ENCODE results near the gene THRAP3. TPM values are rescaled to one million over a fixed set of nuclear protein-coding genes. Genes with fewer than 3 reads are reported as not detected.
A peak's percentile ranks its signal among the peaks of the same experiment; 100 is the strongest.

The THRAP3 gene
- total and polyA plus RNA-seq, 7 donors, result 45.8 to 159 (median 96.6) TPM

- 52 to 66% (median 60%) methylated on average over 14 of the region's 14 CpGs for WGBS, 3 donors
- DNase-seq (no peak), ATAC-seq (peak; percentile 26 to 57 (median 39))
- Histone ChIP-seq H3K27ac (peak overlapping the region; percentile 82), H3K36me3 (ENCODE audit: insufficient read depth in 1 of 2, low read depth in 1 of 2) (peaks cover 11 to 96% of the 10 kb centered on the region in 2 donors), H3K4me3 (no peak overlapping the region), H3K9me3 (no peaks in the 10 kb centered on the region), H3K4me1 (peaks cover 39% of the 10 kb centered on the region), H3K27me3 (ENCODE audit: insufficient read depth in 3 of 3, low read length in 2 of 3) (no peaks in the 10 kb centered on the region)
- intact Hi-C loops (cut with DNase I), result no loop called here
- no peak for TF ChIP-seq CTCF (IDR thresholded peaks at IDR 0.05)
These were observed 127.2 kb downstream of the THRAP3 start for GRCh38 chr1:36351227-36351977.

DNA sequence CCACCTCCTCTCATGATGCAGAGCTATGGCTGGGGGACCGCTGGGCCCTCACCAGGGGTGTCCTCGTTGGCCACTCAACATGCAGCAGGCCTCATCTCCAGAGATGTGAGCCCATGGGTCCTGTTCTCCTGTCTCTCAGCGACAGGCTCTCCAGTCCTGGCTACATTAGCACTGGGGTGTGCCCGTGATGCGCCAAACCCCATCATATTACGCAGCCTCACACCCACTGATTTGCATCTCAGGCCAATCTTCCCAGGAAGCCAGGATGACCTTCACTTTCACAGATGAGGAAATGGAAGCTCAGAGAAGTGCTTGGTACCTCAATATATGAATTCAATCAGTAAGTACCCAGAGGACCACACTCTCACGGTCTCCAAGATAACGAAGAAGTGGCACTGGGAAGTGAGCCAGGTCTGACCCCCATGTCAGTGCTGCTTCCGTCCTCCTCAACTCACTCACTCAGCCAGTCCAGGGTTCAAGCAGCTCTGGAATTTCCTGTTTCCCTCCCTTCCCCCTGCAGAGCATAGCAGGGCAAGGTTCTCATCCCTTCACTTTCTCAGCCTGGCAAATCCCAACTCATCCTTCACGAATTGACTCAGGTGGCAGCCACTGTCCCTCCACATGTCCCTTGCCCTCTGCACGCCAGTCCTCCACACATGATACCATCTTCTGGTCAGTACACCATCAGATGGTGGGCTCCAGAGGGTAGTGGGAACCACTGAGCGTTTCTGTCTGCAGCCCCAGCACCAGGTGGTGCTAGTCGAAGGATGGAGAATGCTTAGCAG, 128.1 kb downstream of the THRAP3 start:
- Histone ChIP-seq H3K4me1 (peaks cover 39% of the 10 kb centered on the region), H3K4me3 (no peak overlapping the region), H3K27ac (peak overlapping the region; percentile 82), H3K27me3 (ENCODE audit: insufficient read depth in 3 of 3, low read length in 2 of 3) (no peaks in the 10 kb centered on the region), H3K9me3 (no peaks in the 10 kb centered on the region), H3K36me3 (ENCODE audit: insufficient read depth in 1 of 2, low read depth in 1 of 2) (peaks cover 7 to 96% of the 10 kb centered on the region in 2 donors)
- 76 to 84% (median 76%) methylated on average over 12 to 13 of the region's 13 CpGs for WGBS, 3 donors
- DNase-seq (peak in 1 of 2 donors; percentile 41), ATAC-seq (no peak)
- intact Hi-C loops (cut with DNase I), result no loop called here
- no peak for TF ChIP-seq CTCF (IDR thresholded peaks at IDR 0.05)

GRCh38 chr1:36352910-36353878, 129.0 kb downstream of the THRAP3 start:
- no peaks in the 10 kb centered on the region for H3K27me3 ChIP-seq (ENCODE audit: insufficient read depth in 3 of 3, low read length in 2 of 3)
- H3K36me3 ChIP-seq (ENCODE audit: insufficient read depth in 1 of 2, low read depth in 1 of 2), result peaks cover 7 to 96% of the 10 kb centered on the region in 2 donors
- peak overlapping the region; percentile 82 for H3K27ac ChIP-seq
- peaks cover 39% of the 10 kb centered on the region for H3K4me1 ChIP-seq
- ATAC-seq (no peak), DNase-seq (peak in 1 of 2 donors; percentile 28)
- H3K4me3 ChIP-seq, result no peak overlapping the region
- no peaks in the 10 kb centered on the region for H3K9me3 ChIP-seq
- intact Hi-C loops (cut with DNase I), result no loop called here
- no peak for TF ChIP-seq CTCF (IDR thresholded peaks at IDR 0.05)
- 80 to 82% (median 81%) methylated on average over 15 of the region's 15 CpGs for WGBS, 3 donors

DNA sequence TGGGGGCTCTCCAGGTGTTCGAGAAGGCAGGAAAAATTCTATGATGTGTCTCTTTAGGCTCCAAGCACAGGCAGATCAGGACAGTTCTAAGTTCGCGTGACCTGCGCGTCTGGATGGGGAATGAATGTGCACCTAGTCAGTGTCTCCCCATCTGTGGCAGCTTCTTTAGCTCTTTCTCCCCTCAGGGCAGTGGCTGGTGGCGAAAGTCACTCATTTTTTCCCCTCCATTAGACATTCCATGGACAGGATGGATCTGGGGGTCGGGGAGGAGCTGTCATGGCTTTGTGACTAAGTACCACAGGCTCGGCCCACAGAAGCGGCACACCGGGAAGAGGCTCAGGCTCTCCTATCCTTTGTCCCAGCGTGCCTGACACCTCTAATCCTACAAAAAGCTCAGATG, 130.2 kb downstream of the THRAP3 start:
- TF ChIP-seq CTCF (IDR thresholded peaks at IDR 0.05), result no peak
- 91 to 94% (median 92%) methylated on average over 11 of the region's 11 CpGs for WGBS, 3 donors
- Histone ChIP-seq H3K27me3 (ENCODE audit: insufficient read depth in 3 of 3, low read length in 2 of 3) (no peaks in the 10 kb centered on the region), H3K27ac (no peak overlapping the region), H3K4me3 (no peak overlapping the region), H3K4me1 (peaks cover 34% of the 10 kb centered on the region), H3K9me3 (no peaks in the 10 kb centered on the region), H3K36me3 (ENCODE audit: insufficient read depth in 1 of 2, low read depth in 1 of 2) (peaks cover 6 to 96% of the 10 kb centered on the region in 2 donors)
- no peak for ATAC-seq
- peak in 1 of 2 donors; percentile 23 for DNase-seq
- intact Hi-C loops (cut with DNase I), result no loop called here

Other genes starting within 250 kb of the THRAP3 start
- gene TEKT2, start 140.3 kb upstream of the THRAP3 start, total RNA-seq, result not detected
- gene TEKT2, start 140.3 kb upstream of the THRAP3 start, polyA plus RNA-seq, result under 1 TPM in 2 of 3 donors, not detected in 1; 0.03 to 0.04 TPM
- 10 to 100 TPM; 20.5 to 40.2 (median 28.8) TPM for gene ADPRS, start 135.6 kb upstream of the THRAP3 start, total RNA-seq
- 10 to 100 TPM; 41.4 to 56.4 (median 45.3) TPM for gene ADPRS, start 135.6 kb upstream of the THRAP3 start, polyA plus RNA-seq
- under 1 TPM; 0.15 to 0.41 (median 0.30) TPM for gene COL8A2, start 99.2 kb upstream of the THRAP3 start, total RNA-seq
- gene COL8A2, start 99.2 kb upstream of the THRAP3 start, polyA plus RNA-seq, result under 1 TPM; 0.06 to 0.12 (median 0.10) TPM
- gene TRAPPC3, start 75.0 kb upstream of the THRAP3 start, total RNA-seq, result 10 to 100 TPM; 34.8 to 44.4 (median 38.7) TPM
- gene TRAPPC3, start 75.0 kb upstream of the THRAP3 start, polyA plus RNA-seq, result 10 to 100 TPM; 43.8 to 91.8 (median 73.0) TPM
- gene MAP7D1, start 68.3 kb upstream of the THRAP3 start, total RNA-seq, result 100 to 1,000 TPM; 209 to 230 (median 215) TPM
- 100 to 1,000 TPM; 117 to 342 (median 165) TPM for gene MAP7D1, start 68.3 kb upstream of the THRAP3 start, polyA plus RNA-seq
- 1 to 10 TPM in 1 of 4 donors, under 1 TPM in 3; 0.69 to 1.1 (median 0.96) TPM for gene SH3D21, start 81.9 kb downstream of the THRAP3 start, total RNA-seq
- gene SH3D21, start 81.9 kb downstream of the THRAP3 start, polyA plus RNA-seq, result under 1 TPM; 0.36 to 0.88 (median 0.37) TPM
- 1 to 10 TPM; 3.3 to 8.2 (median 5.6) TPM for gene EVA1B, start 99.2 kb downstream of the THRAP3 start, total RNA-seq
- 10 to 100 TPM in 1 of 3 donors, 1 to 10 TPM in 2; 2.6 to 13.7 (median 6.9) TPM for gene EVA1B, start 99.2 kb downstream of the THRAP3 start, polyA plus RNA-seq
- 100 to 1,000 TPM in 3 of 4 donors, 10 to 100 TPM in 1; 84.4 to 218 (median 145) TPM for gene STK40, start 161.5 kb downstream of the THRAP3 start, total RNA-seq
- 100 to 1,000 TPM in 2 of 3 donors, 10 to 100 TPM in 1; 93.0 to 312 (median 182) TPM for gene STK40, start 161.5 kb downstream of the THRAP3 start, polyA plus RNA-seq
- gene LSM10, start 173.5 kb downstream of the THRAP3 start, total RNA-seq, result 100 to 1,000 TPM in 1 of 4 donors, 10 to 100 TPM in 3; 80.3 to 102 (median 95.6) TPM
- gene LSM10, start 173.5 kb downstream of the THRAP3 start, polyA plus RNA-seq, result 100 to 1,000 TPM; 134 to 246 (median 156) TPM
- gene OSCP1, start 226.0 kb downstream of the THRAP3 start, total RNA-seq, result 1 to 10 TPM; 3.1 to 4.6 (median 4.3) TPM
- 1 to 10 TPM; 2.5 to 5.5 (median 4.2) TPM for gene OSCP1, start 226.0 kb downstream of the THRAP3 start, polyA plus RNA-seq
- 100 to 1,000 TPM; 127 to 141 (median 131) TPM for gene MRPS15, start 239.9 kb downstream of the THRAP3 start, total RNA-seq
- gene MRPS15, start 239.9 kb downstream of the THRAP3 start, polyA plus RNA-seq, result 100 to 1,000 TPM; 233 to 279 (median 247) TPM